HG03095 (cell line): Measurements from ENCODE around the gene GATAD2A.

Source experiments
- ATAC-seq: cut with Tn5 transposase; IDR thresholded peaks from one replicate; pipeline ENCODE4 v1.9.1; 2021; ENCODE audit warnings: moderate library complexity; ENCODE audit not compliant: unreplicated experiment

GATAD2A gene

GRCh38 chr19:19542507-19542906 is 137.0 kb downstream of the GATAD2A start:
- ATAC-seq, result no peak

DNA sequence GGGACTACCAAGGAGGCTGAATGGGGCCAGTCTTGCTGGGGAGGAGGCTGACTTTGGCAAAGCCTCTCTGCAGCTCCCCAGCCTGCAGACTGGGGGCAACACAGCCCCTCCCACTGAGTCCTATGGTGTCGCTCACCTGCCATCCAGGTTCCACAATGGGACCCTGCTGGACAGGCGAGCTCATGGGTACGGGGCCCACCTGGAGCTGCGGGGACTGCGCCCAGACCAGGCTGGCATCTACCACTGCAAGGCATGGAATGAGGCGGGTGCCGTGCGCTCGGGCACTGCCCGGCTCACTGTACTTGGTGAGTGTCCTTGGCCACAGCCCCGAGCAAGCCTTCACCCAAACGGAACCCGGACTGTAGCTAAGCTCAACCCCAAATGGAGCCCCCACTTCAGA is 137.6 kb downstream of the GATAD2A start:
- no peak for ATAC-seq

DNA sequence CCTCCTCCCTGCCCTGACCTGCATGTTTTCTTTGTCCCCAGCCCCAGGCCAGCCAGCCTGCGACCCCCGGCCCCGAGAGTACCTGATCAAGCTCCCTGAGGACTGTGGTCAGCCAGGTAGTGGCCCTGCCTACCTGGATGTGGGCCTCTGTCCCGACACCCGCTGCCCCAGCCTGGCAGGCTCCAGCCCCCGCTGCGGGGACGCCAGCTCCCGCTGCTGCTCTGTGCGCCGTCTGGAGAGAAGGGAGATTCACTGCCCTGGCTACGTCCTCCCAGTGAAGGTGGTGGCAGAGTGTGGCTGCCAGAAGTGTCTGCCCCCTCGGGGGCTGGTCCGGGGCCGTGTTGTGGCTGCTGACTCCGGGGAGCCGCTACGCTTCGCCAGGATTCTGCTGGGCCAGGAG is 138.2 kb downstream of the GATAD2A start:
- ATAC-seq, result no peak

GRCh38 chr19:19544257-19544953 is 138.9 kb downstream of the GATAD2A start:
- ATAC-seq, result no peak

- ATAC-seq, result no peak
These were observed 139.6 kb downstream of the GATAD2A start for GRCh38 chr19:19544954-19545591.

DNA sequence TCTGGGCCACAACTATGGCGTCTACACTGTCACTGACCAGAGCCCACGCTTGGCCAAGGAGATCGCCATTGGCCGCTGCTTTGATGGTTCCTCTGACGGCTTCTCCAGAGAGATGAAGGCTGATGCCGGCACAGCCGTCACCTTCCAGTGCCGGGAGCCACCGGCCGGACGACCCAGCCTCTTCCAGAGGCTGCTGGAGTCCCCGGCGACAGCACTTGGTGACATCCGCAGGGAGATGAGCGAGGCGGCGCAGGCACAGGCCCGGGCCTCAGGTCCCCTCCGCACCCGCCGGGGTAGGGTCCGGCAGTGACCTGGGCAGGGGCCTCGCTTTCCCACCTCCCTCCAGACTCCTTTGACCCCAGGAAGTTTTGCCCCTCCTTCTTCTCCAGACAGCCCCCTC is 140.2 kb downstream of the GATAD2A start:
- no peak for ATAC-seq

- ATAC-seq, result no peak
These were observed 141.3 kb downstream of the GATAD2A start for GRCh38 chr19:19546751-19547162.

- no peak for ATAC-seq
These were observed 142.3 kb downstream of the GATAD2A start for GRCh38 chr19:19547674-19548336.

DNA sequence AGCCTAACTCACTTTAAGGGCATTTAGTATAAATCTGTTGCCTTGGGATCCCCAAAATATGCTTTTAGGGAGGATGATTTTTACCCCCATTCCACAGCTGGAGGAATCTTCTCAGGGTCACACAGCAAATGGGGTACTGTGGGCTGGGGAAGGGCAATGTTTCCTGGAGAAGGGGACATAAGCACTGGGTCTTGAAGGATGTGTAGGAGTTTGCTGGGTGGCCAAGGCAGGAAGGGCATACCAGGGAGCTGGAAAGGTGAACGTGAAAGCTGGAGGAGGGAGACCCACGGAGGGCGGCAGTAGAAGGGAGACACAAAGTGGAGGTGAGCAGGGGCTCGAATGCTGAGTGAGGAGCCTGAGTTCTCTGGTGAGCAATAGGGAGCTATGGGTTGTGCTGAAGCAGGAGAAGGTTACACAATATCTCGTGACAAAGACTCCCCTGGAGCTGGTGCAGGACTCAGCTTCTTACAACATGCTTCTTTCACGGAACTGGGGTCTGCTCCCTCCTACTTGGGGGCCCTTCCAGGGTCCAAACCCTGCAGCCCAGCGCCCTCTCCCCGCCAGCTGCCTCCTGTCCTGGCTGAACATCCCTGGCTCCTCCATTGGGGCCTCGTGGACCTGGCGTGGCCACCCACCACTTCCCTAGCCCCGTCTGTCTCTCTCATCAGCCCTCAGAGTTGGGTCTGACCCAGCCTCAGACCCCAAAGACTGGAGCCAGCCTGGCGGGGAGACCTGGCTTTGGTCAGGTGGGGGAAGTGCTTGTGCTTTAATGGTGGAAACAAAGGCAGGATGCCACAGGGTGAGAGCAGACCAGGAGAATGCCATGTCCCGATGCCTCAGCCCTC is 143.7 kb downstream of the GATAD2A start:
- ATAC-seq, result no peak

DNA sequence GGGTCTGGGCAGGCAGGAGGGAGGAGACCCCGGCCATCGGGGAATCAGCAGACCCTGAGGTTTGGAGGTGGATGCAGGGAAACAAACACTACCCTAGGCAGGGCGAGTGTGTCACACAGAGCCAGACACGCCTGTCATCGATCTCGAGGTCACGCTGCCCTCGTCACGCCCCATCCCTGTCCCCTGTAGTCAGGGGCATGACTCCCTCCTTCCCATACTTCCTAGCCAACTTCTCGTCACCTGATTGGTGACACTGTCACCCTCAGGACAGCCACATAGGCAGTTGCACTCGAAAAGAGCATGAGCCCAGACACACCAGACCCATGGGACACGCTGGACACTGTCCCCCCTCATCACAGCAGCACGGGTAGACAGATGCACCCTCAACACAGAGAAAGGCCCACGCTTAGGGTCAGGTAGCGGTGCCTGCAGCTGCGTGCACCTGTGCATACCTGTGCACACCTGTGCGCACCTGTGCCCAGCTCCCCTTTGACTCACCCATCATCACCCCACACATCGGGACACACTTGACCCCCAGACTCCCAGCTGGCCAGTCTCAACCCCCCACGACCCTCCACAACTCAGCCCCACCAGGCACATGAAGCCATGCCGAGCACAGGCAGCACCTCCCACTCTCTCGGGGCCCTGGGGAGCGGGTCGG is 144.5 kb downstream of the GATAD2A start:
- ATAC-seq, result no peak

- no peak for ATAC-seq
These were observed 145.0 kb downstream of the GATAD2A start for GRCh38 chr19:19550485-19550929.

DNA sequence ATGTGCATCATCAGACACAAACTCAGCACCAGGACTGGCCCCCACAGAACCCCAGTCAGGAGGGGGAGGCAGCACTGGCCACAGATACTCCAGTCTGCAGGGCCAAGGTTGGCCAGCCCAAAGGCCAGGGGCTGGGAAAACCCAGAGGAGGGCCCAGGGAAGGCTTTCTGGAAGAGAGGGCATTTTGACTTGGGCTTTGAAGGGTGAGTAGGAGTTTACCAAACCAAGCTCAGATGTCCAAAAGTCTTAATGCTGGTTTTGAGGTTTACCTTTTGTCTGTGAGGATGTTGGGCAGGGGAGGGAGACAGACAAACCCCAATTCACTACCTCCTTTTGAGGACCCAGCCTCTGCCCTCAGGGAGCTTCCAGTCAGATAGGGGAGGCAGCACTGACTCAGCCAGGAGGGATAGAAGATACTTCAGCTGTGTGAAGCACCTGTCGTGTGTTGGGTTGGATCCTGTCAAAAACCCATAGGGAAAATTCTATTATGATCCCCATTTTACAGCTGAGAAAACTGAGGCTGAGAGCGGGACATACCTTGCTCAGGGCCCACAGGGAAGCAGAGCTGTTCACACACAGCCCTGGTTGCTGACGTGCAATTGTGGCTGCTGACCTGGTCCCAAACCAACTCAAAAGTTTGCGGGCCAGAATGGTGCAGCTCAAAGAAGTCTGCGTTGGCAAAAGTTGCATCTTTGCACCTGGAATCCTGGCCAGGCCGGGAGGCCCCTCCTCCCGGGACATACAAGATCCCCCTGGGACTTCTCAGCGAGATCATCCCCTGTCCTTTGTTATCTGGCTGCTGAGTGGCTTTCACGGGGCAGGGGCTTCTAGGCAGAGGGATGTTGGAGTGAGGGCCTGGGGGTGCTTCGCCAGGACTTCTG is 145.7 kb downstream of the GATAD2A start:
- no peak for ATAC-seq

GRCh38 chr19:19551853-19552192 is 146.3 kb downstream of the GATAD2A start:
- ATAC-seq, result no peak

DNA sequence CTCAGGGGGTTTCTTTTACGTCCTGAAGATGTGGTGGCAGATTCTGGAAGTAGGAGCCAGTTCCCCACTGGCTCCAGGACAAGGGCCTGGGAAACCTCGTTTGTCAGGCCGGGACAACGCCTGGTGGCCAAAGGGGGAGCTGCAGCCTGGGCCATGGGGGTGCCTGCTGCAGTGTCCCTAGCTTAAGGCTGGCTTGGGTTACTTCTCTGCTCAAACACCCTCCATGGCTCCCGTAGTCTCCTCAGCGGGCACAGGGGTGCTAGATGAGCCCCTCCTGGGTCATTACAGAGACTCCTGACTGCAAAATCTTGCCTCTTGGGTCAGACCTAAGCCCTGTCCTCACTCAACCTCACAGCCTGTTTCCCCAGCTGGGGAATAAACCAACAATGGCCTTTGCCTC is 147.3 kb downstream of the GATAD2A start:
- ATAC-seq, result no peak

- no peak for ATAC-seq
These were observed 148.2 kb downstream of the GATAD2A start for GRCh38 chr19:19553670-19554069.

GRCh38 chr19:19554074-19555023 is 148.9 kb downstream of the GATAD2A start:
- no peak for ATAC-seq

DNA sequence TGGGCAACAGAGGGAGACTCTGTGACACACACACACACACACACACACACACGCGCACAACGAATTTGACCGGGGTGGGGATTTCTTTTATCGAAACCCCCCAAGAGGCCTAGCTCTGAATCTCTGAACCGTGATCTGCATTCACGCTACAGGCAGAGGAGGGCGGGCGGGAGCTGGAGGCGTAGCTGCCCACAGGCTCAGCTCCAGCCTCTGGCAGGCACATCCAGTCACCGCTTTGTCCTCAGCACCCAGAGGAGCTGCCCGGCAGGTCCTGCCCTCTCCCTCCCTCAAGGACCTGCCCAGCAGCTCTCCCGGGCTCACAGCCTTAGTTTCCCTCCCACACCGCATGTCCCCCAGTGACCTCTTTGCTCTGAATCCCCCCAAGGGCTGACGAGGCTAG is 152.6 kb downstream of the GATAD2A start:
- no peak for ATAC-seq
